Measurements from ENCODE around the gene XRCC5. TPM values are rescaled to one million over a fixed set of nuclear protein-coding genes. Genes with fewer than 3 reads are reported as not detected.

XRCC5 gene
- 424 TPM for total RNA-seq (2021; ENCODE audit: unreplicated experiment)
- 265 and 266 TPM in 2 replicates for polyA plus RNA-seq (2012)
- percentile 97 among the genes with signal in this experiment for Bru-seq, nascent RNA
- BruChase-seq, experiment 1, labeled RNA remaining after a 6-hour chase: percentile 97 among the genes with signal in this experiment
- BruChase-seq, experiment 2, labeled RNA remaining after a 2-hour chase: percentile 93 among the genes with signal in this experiment
- long read RNA-seq, transcript XRCC5-201 (21 exons, 3,428 nt): major isoform, 653 of 796 reads
- long read RNA-seq, partial matches to known transcripts: 115 of 796 reads
- long read RNA-seq, other reads (novel, unspliced or antisense): 27 of 796 reads

DNA sequence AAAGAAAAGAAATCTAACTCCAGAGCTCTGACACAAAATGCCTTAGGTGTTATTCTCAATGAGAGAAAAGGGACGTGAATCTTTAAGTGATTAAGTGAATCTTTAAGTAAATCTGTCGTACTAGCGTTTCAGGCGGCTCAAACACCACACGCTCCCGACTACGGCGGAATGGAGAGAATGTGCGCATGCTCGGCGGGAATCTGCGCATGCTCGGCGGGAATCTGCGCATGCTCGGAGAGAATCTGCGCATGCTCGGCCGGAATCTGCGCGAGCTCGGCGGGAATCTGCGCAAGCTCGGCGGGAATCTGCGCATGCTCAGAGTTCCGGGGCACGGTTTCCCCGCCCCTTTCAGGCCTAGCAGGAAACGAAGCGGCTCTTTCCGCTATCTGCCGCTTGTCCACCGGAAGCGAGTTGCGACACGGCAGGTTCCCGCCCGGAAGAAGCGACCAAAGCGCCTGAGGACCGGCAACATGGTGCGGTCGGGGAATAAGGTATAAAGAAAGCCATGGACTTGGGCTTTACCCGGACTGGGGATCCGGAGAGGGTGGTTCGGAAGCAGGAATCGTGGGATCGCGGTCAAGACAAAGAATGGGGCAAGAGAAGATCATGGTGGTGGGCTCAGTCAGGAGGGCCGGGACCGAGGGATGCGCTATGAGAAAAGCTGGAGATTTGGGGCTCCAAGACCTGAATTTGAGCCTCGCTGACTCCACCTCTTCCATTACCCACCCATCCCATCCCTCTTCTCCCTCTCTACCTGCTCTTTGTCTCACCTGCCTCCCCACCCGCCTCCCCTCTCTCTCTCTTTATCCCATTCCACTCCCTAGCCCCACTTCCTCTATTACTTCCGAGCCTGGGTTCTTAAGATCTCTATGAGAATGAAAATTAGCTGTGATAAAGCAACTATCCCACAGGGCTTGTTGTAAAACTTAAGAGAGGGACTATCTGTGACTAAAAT is at the start of gene XRCC5:
Gene XRCC5 (plus strand): TSS at position 382 of the 955 bp plus-strand sequence. CDS start 89 bp downstream, at position 471.
- H3K27ac ChIP-seq (ENCODE audit: low read depth, low read length): peak within 1 kb of the TSS; percentile 76
- no peaks in the 10 kb centered on the region for H3K27me3 ChIP-seq (ENCODE audit: insufficient read depth, low read length)
- no peaks in the 10 kb centered on the region for H3K9me2 ChIP-seq (ENCODE audit: insufficient read depth)
- H3K79me2 ChIP-seq (ENCODE audit: insufficient read depth, low read length): peaks cover 50% of the 10 kb centered on the region
- ATAC-seq (peak; percentile 84), DNase-seq (ENCODE audit: low read depth, low spot score) (peak; percentile 92)
- CTCF ChIA-PET: interaction anchor here (0.7 to 1.2 kb wide), 5 partner anchors 25 to 306 kb away, joined by 3 to 4 read pairs (median 3); partner anchors contain the start of gene PECR
- intact Hi-C loops (cut with micrococcal nuclease): no loop called here
- peak within 1 kb of the TSS; percentile 83 for H3K4me2 ChIP-seq (ENCODE audit: low read length)
- no peaks in the 10 kb centered on the region for H3K9me3 ChIP-seq (ENCODE audit: control insufficient read depth in 1 of 2, insufficient read depth in 1 of 2, low read depth in 1 of 2, low read length in 2 of 2)
- H4K20me1 ChIP-seq (ENCODE audit: insufficient read depth): peaks cover 9% of the 10 kb centered on the region; the same call in 1 of the 2 replicates
- peak within 1 kb of the TSS; percentile 77 to 88 for H3K4me3 ChIP-seq (replicated peaks in 1 of 2; ENCODE audit: low read depth in 1 of 2, low read length in 2 of 2)
- POLR2A ChIA-PET: interaction anchor here (0.9 to 1.0 kb wide), 3 partner anchors 14 to 389 kb away, joined by 3 to 6 read pairs (median 3); partner anchors contain the start of genes PECR, RPL37A and TMEM169
- peak within 1 kb of the TSS; percentile 90 for H3K9ac ChIP-seq (ENCODE audit: low read length)
- H3K4me1 ChIP-seq (ENCODE audit: control insufficient read depth in 1 of 2, insufficient read depth in 2 of 2, low read length in 2 of 2): peaks cover 7 to 21% of the 10 kb centered on the region in 2 experiments; a peak in 3 of 4 replicates
- RAD21 ChIA-PET (ENCODE audit: low non-redundant PET in 1 of 2, low total read pairs in 2 of 2, uncharacterized antibody in 2 of 2, unreplicated experiment in 2 of 2): no interaction called here
- H2AFZ ChIP-seq (ENCODE audit: low read depth, low read length, poor library complexity, severe bottlenecking): no peak within 1 kb of the TSS
- peaks cover 18 to 38% of the 10 kb centered on the region in 2 experiments; a peak in 3 of 4 replicates for H3K36me3 ChIP-seq (ENCODE audit: control insufficient read depth in 1 of 2, insufficient read depth in 2 of 2, low read length in 2 of 2)
- no TSS peak for BruUV-seq (replicated peaks)
- TF ChIP-seq EGR1 (IDR thresholded peaks at IDR 0.05; ENCODE audit: low read depth) (no peak), ZNF274 (IDR thresholded peaks at IDR 0.05; ENCODE audit: low read depth, low read length) (no peak), JUND (IDR thresholded peaks at IDR 0.05) (no peak), POLR2A (IDR thresholded peaks at IDR 0.05; ENCODE audit: borderline replicate concordance, extremely low read depth, insufficient read depth, insufficient read length) (peak; percentile 85), EZH2phosphoT487 (IDR thresholded peaks at IDR 0.05; ENCODE audit: borderline replicate concordance) (no peak), POLR2AphosphoS5 (IDR thresholded peaks at IDR 0.05; ENCODE audit: low read depth, low read length) (peak; percentile 94), CEBPB (IDR thresholded peaks at IDR 0.05; ENCODE audit: low read depth) (peak; percentile 94), YY1 (IDR thresholded peaks at IDR 0.05; ENCODE audit: extremely low read depth, insufficient replicate concordance, low read depth, low read length) (peak; percentile 73), SP1 (IDR thresholded peaks at IDR 0.05; ENCODE audit: low read depth) (peak; percentile 27; the same call in 1 of the 2 replicates), EZH2 (IDR thresholded peaks at IDR 0.05) (no peak), ELF1 (IDR thresholded peaks at IDR 0.05; ENCODE audit: borderline replicate concordance, low read depth) (peak; percentile 84), CBX3 (IDR thresholded peaks at IDR 0.05; ENCODE audit: low read depth) (no peak), RAD21 (IDR thresholded peaks at IDR 0.05; ENCODE audit: low read depth) (no peak), SIN3A (IDR thresholded peaks at IDR 0.05; ENCODE audit: low read depth) (peak; percentile 83), FOSL1 (IDR thresholded peaks at IDR 0.05; ENCODE audit: low read depth) (no peak)
- TF ChIP-seq, protein P1, sequence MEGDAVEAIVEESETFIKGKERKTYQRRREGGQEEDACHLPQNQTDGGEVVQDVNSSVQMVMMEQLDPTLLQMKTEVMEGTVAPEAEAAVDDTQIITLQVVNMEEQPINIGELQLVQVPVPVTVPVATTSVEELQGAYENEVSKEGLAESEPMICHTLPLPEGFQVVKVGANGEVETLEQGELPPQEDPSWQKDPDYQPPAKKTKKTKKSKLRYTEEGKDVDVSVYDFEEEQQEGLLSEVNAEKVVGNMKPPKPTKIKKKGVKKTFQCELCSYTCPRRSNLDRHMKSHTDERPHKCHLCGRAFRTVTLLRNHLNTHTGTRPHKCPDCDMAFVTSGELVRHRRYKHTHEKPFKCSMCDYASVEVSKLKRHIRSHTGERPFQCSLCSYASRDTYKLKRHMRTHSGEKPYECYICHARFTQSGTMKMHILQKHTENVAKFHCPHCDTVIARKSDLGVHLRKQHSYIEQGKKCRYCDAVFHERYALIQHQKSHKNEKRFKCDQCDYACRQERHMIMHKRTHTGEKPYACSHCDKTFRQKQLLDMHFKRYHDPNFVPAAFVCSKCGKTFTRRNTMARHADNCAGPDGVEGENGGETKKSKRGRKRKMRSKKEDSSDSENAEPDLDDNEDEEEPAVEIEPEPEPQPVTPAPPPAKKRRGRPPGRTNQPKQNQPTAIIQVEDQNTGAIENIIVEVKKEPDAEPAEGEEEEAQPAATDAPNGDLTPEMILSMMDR (IDR thresholded peaks at IDR 0.05 in 2 of 3, conservative IDR thresholded peaks at IDR 0.05 in 1 of 3; ENCODE audit: borderline replicate concordance in 1 of 3, insufficient read depth in 1 of 3, low read depth in 2 of 3, low read length in 2 of 3): no peak
- TF ChIP-seq, protein P2, sequence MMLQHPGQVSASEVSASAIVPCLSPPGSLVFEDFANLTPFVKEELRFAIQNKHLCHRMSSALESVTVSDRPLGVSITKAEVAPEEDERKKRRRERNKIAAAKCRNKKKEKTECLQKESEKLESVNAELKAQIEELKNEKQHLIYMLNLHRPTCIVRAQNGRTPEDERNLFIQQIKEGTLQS (IDR thresholded peaks at IDR 0.05): no peak; the same call in 1 of the 2 replicates
- TF ChIP-seq, protein P3, sequence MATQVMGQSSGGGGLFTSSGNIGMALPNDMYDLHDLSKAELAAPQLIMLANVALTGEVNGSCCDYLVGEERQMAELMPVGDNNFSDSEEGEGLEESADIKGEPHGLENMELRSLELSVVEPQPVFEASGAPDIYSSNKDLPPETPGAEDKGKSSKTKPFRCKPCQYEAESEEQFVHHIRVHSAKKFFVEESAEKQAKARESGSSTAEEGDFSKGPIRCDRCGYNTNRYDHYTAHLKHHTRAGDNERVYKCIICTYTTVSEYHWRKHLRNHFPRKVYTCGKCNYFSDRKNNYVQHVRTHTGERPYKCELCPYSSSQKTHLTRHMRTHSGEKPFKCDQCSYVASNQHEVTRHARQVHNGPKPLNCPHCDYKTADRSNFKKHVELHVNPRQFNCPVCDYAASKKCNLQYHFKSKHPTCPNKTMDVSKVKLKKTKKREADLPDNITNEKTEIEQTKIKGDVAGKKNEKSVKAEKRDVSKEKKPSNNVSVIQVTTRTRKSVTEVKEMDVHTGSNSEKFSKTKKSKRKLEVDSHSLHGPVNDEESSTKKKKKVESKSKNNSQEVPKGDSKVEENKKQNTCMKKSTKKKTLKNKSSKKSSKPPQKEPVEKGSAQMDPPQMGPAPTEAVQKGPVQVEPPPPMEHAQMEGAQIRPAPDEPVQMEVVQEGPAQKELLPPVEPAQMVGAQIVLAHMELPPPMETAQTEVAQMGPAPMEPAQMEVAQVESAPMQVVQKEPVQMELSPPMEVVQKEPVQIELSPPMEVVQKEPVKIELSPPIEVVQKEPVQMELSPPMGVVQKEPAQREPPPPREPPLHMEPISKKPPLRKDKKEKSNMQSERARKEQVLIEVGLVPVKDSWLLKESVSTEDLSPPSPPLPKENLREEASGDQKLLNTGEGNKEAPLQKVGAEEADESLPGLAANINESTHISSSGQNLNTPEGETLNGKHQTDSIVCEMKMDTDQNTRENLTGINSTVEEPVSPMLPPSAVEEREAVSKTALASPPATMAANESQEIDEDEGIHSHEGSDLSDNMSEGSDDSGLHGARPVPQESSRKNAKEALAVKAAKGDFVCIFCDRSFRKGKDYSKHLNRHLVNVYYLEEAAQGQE (IDR thresholded peaks at IDR 0.05; ENCODE audit: low read depth): no peak
- TF ChIP-seq, protein P4, sequence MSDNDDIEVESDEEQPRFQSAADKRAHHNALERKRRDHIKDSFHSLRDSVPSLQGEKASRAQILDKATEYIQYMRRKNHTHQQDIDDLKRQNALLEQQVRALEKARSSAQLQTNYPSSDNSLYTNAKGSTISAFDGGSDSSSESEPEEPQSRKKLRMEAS (IDR thresholded peaks at IDR 0.05): peak; percentile 91

Data from HCT116 (cell line).